Testis (tissue), 2 donors: Measurements from ENCODE around the gene ADAM8.

ENCODE experiments used
- POLR2A ChIP-seq: fragments of 450-650 bp; IDR thresholded peaks from one replicate; pipeline ENCODE4 v1.6.1; 2017; ENCODE audit warnings: antibody characterized with exemption, mild to moderate bottlenecking, moderate library complexity
- TF ChIP-seq, protein P1 (sequence below), 3 experiments: fragments of 450-650 bp in 2 of 3; fragments of 200-600 bp in 1 of 3; sonication (generic) in 1 of 3; IDR thresholded peaks; one replicate each; pipeline ENCODE4 v1.5.1; 2016 to 2019; ENCODE audit warnings: antibody characterized with exemption in 3 of 3, mild to moderate bottlenecking in 2 of 3, moderate library complexity in 1 of 3

DNA sequence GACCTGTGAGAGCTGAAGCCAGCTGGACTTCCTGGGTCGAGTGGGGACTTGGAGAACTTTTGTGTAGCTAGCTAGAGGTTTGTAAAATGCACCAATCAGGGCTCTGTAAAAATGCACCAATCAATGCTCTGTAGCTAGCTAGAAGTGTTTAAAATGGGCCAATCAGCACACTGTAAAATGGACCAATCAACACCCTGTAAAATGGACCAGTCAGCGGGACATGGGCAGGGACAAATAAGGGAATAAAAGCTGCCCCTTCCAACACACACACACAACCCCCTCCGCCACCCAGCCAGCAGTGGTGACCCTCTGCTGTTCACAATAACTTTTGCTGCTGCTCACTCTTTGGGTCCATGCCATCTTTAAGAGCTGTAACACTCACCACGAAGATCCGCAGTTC is 39.2 kb upstream of the ADAM8 start:
- TF ChIP-seq, protein P1, sequence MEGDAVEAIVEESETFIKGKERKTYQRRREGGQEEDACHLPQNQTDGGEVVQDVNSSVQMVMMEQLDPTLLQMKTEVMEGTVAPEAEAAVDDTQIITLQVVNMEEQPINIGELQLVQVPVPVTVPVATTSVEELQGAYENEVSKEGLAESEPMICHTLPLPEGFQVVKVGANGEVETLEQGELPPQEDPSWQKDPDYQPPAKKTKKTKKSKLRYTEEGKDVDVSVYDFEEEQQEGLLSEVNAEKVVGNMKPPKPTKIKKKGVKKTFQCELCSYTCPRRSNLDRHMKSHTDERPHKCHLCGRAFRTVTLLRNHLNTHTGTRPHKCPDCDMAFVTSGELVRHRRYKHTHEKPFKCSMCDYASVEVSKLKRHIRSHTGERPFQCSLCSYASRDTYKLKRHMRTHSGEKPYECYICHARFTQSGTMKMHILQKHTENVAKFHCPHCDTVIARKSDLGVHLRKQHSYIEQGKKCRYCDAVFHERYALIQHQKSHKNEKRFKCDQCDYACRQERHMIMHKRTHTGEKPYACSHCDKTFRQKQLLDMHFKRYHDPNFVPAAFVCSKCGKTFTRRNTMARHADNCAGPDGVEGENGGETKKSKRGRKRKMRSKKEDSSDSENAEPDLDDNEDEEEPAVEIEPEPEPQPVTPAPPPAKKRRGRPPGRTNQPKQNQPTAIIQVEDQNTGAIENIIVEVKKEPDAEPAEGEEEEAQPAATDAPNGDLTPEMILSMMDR (IDR thresholded peaks at IDR 0.05): no peak
- no peak for TF ChIP-seq POLR2A
